GM19395 (cell line): ENCODE results near the gene TTC24.
"Not testable (repeated sequence)": the region's sequence is repeated elsewhere in the genome, so short reads cannot be mapped to it uniquely, and the experiment has no call there.

ENCODE experiments used
- ATAC-seq: cut with Tn5 transposase; IDR thresholded peaks from one replicate; pipeline ENCODE4 v1.9.1; 2021; ENCODE audit warnings: mild to moderate bottlenecking, moderate library complexity; ENCODE audit not compliant: unreplicated experiment

The TTC24 gene

DNA sequence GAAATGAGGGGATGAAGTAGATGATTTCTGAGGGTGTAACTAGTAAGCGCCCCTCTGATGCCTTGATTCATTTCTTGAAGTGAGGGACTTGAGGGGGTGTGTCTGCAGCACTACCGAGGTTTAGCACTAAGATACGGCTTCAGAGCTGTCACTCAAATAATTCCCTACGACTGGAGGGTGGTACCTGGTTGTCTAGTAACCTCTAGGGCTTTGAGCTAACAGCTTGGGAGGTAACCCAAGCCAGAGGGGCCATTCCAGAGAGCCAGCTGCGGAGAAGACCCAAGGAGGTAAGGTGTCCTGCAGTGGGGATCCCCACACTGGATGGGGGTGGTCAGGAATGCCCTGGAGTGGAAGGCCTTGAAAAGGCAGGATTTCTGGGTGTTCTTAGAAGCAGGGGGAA, at the start of gene TTC24:
Gene TTC24, plus strand, starts transcription at position 252 of the 400 bp plus-strand sequence. CDS start 1,642 bp downstream, outside the sequence.
- no peak for ATAC-seq

DNA sequence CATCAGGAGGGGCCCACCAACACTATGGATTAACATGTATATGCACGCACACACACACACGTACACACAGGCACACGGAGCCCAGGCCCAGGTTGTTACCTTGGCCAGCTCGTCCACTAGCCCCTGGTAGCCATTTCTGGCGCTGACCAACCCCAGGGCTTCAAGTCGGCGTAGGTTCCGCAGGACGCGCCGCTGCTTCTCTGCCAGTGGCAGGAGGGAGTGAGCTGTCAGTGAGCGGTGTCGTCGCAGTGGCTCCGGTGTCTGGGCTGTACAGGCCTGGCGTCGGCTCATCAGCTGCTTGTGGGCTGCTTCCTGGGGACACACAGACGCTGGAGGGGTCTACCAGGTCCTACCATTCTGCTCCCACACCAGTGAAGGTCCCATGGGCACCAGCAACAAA, 49.5 kb upstream of the TTC24 start:
- ATAC-seq: no peak

DNA sequence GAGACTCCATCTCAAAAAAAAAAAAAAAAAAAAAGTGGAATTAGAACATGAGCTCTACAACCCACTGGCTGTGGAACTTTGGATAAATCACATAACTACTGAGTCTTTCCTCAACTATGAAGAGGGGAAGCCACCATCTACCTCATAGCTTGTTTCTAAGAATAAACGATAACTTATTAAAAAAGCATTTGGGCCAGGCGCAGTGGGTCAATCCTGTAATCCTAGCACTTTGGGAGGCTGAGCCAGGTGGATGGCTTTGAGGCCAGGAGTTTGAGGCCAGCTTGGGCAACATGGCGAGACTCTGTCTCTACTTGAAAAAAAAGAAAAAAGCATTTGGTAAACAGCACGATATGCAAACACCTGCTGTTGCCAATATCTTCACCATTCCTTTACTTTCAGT, 47.1 kb upstream of the TTC24 start:
- no peak for ATAC-seq

DNA sequence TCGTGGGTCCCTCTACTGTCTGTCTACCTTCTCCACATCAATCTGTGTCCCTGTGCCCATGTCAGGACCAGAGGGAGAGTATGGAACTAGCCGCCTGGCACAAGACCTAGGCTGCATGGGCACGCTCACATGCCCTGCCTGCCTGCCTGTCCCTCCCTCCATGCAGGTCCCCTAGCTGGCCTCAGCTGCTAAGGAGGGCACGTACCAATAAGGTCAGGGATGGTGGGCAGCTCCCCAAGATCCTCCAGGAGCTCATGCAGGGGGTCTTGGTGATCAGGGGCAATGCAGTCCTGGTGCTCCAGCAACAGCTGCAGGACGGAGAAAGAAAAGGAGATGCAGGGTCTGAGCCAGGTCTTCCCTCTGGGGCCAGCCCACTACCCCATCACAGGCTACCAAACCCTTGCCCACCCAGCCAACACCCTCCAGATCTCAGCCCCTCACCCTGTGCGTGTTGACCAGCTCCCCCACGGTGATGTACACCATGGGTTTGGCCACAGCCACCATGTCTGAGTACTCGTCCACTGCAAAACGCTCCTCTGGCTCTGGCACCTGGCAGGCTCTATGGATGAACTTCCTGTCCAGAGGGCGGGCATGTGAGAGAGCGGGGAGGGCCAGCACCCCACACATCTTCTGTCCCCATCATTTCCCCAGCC, 45.8 kb upstream of the TTC24 start:
- no peak for ATAC-seq

DNA sequence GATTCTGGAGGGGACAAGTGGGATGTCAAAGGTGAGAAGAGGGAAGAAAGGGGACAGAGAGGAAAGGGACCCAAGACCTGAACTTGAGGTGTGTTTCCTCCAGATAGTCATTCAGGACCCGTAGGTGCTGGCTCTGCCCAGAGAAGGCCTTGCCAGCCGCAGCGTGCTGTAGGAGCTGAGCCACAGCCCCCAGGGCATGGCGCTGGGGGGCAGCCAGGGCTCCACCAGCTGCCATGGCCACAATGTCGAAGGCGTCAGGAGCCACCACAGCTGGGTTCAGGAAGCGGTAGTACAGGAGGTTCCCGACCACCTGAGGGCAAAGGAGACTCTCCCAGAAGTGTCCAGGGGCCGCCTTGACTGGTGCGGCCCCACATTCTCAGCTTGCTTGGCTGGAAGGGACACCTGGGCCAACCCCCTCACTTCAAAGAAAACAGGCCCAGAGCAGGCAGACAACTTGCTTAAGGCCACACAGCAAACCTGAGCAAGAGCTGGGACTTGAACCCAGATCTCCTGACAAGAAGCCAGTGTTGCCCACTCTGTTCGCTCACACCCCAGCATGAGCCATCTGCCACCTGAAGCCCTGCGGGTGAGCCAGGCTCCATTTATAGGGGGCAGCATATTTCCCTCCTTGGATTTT, 45.0 kb upstream of the TTC24 start:
- ATAC-seq: no peak

DNA sequence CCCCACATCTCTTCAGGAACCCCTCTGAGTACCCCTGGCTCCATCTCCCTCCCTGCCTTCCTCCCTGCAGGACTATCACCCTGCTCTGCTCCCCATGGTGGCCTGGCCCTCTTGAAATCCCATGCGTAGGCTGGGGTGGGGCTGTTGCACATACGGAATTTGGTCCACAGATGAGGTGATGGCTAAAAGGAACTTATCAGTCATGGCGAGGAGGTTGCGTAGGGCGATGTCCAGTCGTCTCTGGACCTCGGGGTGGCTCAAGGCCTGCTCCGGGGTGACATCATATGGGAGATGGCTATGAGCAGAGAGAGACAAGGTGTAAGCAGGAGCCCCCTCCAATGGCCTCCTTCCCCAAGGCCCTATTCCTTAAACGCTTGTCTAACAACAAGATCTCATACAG, 42.5 kb upstream of the TTC24 start:
- no peak for ATAC-seq

DNA sequence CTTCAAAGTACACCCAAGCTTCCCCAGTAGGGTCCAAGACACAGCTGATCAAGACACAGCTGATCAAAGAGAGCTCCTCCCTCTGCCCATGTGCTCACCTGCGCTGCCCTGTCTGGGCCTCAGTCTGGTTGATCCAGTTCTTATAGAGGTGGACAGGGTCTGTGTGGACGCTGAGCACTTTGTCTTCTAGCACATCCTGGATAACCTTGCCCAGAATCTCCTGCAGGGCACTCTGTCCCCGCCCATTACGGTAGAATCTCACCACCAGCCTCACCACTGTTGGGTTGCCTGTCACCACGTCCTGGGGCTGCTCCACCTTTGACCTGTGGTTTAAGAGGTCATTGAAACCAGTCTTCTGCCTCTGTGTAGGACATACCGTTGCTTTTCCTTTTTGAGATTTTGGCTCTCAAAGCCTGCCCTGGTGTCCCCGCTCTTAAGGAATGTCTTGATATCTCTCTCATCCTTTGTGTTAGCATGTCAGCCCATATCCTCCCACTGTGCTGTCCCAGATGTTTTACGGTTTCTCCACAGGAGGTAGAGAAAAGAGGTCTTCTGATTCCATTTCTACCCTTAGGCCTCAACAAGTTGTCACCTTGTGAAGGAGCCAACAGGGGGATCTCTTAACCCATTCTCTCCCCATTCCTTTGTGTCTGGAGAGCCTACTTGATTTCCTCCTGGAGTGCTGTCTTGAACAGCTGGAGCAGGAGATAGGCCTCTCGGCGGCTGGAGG, 40.6 kb upstream of the TTC24 start:
- no peak for ATAC-seq

DNA sequence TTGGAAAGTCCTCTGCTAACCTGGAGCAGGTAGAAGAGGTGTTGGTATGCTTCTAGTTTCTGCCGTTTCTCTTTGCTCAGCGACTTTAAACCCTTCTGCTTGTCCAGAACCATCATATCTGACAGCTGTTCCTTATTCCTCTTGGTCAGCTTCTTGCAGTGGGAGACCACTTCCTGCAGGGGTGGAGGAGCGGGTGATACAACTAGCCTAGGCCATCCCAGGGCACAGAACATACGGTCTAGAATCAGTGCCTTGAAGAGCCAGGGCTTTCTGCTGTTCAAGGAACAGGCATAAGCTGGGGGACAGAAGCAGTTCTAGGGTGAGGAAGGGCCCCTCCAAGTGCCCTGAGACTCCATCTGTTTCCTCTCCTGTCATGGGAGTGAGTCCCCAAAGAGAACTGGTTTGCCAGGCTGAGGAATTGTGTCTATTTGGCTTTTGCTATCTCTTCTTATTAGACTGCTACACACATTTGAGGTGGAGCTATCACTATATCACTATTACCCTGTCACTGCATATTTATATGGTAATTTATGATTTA, 39.6 kb upstream of the TTC24 start:
- ATAC-seq: no peak

DNA sequence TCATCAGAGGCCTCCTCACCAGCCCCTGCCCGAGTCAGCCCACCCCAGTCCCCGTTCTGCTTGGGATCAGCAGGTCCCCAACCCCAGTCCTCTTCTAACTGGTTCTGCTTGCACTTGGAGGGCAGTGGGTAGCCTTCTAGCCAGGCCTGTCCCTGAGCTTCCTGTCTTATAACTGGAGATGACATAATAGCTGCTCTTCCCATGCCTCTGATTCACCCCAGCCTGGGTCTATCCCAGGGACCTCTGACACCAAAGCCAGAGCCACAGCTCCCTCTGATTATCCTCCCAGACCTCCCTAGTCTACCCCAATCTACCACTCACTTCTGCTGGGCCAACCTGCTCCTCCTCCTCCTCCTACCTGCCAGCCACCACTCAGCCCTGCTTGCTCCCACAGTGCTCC, 38.6 kb upstream of the TTC24 start:
- no peak for ATAC-seq

DNA sequence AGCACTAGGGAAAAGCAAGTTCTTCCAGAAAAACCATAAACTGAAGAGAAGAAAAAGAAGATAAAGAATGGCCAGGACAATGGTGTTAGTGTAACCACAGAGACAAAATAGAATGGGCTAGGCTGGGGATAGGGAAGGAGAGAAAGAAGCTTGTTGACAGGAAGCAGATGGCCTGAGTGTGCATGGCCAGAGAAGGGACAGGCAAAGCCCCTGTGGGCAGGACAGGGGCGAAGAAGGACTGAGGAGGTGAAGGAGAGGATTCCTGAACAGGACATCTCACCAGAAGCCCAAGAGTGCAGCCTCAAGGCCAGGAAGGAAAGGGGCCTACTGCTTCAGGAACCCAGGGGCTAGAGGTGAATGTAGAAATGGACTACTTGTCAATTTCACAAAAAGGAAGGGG, 36.5 kb upstream of the TTC24 start:
- no peak for ATAC-seq

DNA sequence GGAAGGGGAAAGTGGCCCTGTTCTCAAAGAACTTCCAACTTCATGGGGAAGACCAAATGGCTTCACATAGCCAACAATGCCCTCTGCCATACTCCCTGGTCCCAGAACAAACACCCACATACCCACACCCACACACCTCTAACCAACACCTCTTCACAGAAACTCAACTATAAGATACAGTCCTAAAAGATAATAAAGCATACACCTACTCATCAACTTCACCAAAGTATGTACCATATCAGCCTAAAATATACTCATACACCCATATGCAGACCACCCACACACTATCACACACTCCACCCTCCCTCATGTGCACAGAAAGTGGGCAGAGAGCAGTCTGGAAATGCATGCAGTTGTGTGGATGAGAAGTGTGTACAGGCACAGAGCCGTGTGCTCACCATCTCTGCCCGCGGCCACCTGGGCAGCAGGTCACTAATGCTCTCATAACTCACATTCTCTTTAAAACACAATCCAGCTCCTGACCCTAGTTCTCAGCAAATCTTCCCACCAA, 34.9 kb upstream of the TTC24 start:
- ATAC-seq: no peak

DNA sequence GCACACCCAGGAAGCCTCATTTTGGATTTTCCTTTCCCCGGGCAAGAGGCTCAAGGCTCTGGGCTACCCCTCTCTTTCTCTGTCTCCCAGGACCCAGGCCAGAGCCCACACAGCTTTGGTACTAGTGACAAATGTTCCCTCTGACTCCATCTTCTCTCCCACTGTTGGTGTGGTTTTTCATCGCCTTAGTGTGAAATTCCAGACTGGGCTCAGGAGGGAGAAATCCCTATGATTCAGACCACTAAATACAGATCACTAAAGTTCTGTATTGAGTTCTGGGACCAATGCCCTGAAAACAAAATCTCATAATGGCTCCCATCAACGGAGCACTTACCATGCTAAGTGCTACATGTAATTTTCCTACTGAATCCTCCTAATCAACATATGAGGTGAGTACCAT, 33.3 kb upstream of the TTC24 start:
- ATAC-seq: no peak

DNA sequence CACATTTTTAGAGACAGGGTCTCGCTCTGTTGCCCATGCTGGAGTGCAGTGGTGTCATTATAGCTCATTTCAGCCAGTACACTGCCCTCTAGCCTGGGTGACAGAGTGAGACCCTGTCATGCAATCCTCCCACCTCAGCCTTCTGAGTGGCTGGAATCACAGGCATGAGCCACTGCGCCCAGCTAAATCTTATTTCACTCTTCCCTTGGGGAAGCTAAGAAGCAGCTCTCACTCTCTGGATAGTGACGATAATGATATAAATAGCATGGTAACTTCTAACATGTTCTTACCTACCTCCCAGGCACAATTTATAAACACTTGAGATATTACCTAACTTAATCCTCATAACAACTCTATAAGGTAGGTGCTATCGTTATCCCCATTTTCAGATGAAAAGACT, 32.1 kb upstream of the TTC24 start:
- no peak for ATAC-seq

DNA sequence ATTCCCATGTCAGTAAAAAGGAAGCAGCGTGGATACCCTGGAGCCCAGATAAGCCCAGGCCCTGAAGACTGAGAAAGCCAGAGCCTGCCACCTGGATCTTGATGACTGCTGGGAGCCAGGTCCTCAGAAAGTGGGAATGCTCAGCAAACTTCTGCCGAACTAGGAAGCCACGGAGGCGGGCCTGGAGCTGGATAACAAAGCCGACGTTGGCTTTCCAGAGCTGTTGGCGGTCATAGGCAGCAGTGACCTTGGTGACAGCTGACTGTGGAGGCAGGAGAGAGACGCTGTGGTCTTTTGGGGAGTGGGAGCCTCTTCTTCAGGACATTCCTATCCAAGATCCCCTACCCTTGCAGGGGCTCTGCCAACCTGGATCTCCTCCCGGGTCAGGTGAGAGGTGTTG, 31.5 kb upstream of the TTC24 start:
- no peak for ATAC-seq

DNA sequence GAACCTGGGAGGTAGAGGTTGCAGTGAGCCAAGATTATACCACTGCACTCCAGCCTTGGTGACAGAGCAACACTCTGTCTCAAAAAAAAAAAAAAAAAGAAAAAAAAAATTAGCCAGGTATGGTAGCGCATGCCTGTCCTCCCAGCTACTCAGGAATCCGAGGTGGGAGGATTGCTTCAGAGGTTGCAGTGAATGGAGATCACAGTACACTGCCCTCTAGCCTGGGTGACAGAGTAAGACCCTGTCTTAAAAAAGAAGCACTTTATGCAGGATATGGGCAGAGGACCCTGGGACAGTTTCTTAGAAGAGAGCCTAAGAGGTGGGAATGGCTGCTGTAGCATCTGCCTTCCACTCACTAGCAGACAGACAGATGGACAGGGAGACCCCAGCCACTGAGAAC, 30.1 kb upstream of the TTC24 start:
- no peak for ATAC-seq

DNA sequence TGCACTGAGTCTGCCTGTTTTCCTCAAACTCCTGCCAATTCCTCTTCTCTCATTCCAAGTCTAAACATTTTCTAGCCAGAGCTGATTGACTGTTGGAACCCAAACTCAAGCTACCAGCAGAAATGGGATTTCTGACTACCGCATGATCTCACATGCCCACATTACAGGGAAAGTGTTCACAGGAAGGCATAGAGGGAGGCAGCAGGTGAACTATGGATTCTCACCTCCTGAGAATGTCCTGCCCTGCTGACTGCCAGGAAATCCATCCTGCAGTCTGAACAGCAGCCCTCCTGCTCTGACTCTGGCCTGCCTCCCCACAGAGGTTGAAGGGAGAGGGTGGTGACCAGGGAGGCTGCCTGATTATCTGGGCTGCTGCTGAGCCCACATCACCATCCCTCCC, 29.7 kb upstream of the TTC24 start:
- ATAC-seq: no peak

DNA sequence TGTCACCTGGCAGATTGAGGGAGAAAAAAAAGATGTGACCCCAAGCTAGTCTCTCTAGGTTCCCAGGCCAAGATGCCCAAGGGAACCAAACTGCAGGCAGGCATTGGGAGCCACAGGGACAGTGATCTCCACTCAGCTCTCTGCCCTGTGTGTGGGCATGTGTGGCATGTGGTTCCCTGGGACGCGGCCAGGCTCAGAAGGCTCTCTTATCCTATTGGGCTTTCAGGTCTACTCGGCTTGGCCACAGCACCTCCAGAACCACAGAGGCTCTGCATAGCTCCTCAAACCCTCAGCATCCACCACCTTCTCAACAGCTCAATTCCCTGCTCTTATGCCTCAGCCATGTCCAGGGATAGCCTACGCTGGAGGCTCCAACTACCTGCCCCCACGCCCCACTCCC, 29.2 kb upstream of the TTC24 start:
- no peak for ATAC-seq

DNA sequence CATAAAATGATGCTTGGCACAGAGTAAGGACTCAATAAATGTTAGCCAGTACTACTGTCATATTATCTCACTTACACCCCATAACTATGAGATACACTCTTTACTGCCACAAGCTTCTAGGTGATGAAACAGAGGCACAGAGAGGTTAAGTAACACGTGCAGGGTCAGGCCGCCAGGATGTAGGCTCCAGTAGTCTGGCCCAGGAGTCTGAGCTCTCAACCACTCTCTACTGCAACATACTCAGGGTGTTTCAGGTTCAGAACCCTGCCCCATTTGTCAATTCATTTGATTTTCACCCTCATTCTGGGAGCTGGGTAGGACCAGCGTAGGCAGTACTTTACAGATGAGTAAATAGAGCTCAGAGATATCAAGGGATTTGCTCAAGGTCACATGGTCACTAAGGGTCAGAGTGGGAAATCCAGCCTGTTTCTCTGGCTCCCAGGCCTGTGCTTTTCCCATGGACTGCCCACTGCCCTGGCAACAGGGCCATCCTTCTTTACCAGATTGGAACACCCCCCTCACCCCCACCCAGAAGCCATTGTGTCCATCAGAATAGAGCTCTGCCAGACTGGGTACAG, 28.4 kb upstream of the TTC24 start:
- no peak for ATAC-seq

DNA sequence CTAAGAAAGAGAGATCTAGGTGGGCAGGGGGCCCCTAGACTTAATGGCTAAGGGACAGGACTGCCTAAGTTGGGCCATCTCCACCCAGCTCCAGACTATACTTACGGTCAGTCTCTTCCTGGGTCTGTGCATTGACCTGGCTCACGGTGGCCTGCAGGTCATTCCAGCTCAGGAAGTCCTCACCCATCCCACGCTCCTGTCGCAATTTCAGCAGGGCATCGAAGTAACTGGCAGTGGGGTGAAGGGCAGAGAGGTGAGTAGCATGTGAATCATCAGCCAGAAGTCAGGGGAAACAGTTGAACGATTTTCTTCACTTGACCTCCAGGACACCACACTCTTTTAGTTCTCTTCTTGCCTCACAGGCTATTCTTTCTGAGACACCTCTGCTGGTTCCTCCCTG, 27.7 kb upstream of the TTC24 start:
- ATAC-seq: no peak

DNA sequence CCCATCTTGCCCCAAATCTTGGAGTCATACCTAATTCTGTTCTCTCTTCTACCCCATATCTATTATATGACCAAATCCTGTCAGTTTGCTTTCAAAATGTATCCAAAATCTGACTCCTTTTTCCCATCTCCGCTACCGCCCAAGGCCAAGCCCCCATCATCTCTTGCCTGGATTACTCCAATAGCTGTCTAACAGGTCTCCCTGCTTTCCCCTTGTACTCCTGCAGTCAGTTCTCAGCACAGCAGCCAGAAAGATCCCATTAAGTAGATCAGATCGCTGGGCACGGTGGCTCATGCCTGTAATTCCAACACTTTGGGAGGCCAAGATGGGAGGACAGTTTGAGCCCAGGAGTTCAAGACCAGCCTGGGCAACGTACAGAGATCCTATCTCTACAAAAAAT, 27.0 kb upstream of the TTC24 start:
- no peak for ATAC-seq

DNA sequence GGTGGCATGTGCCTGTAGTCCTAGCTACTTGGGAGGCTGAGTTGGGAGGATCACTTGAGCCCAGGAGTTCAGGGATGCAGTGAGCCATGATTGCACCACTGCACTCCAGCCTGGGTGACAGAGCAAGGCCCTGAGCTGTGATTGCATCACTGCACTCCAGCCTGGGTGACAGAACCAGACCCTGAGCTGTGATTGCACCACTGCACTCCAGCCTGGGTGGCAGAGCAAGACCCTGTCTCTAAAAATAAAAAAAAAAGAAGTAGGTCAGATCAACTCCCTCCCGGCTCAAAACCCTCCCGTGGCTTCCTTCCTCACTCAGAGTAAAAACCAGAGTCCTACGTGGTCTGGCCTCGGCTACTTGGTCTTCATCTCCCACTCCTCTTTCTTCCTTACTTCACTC, 26.6 kb upstream of the TTC24 start:
- ATAC-seq: not testable (repeated sequence)
